Endothelial cell of hepatic sinusoid (primary cell): ENCODE data around the gene GLTP.

Experiments used
- in situ Hi-C: cut with HindIII; loops from 2 replicates; pipeline ENCODE4 v1.10.0; 2017; ENCODE audit warnings: low sequenced_read_pairs

GLTP gene

GRCh38 chr12:109827566-109828550, 52.5 kb downstream of the GLTP start:
- in situ Hi-C loops: no loop called here

GRCh38 chr12:109827080-109827479, 53.3 kb downstream of the GLTP start:
- in situ Hi-C loops: no loop called here

DNA sequence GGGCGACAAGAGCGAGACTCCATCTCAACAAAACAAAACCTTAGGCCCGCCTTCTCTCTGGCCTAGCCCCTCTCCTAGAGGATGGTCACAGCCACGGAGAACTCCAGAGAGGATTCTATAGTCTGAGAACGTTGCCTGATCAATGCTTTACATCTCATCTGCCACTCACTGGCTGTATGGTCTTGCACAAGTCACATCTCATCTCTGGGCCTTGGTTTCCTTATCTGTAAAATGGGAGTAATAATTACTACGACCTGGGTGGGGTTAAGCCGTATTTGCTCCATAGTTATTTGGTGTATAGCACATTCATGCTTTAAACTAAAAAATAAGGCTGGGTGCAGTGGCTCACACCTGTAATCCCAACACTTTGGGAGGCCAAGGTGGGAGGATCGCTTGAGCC, 55.6 kb downstream of the GLTP start:
- in situ Hi-C loops: no loop called here

- in situ Hi-C loops: no loop called here
Measured at GRCh38 chr12:109822951-109823411, 57.4 kb downstream of the GLTP start.

DNA sequence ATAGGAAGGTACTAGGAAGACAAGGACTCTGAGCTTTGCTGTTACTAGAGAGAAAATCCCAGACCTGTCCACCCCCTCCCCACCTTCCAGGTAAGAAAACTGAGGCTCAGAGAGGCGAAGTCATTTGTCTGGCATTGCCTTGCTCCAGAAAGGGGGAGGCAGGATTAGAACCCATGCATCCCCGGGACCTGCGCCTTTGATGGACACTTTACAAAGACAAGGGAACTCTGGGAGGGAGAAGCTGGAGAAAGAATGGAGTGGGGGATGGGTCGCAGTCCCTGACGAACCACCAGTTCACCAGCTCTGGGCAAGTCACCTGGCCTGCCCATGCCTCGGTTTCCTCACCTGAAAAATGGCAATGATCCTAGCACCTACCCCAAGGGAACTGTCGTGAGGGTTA, 57.9 kb downstream of the GLTP start:
- in situ Hi-C loops: no loop called here

DNA sequence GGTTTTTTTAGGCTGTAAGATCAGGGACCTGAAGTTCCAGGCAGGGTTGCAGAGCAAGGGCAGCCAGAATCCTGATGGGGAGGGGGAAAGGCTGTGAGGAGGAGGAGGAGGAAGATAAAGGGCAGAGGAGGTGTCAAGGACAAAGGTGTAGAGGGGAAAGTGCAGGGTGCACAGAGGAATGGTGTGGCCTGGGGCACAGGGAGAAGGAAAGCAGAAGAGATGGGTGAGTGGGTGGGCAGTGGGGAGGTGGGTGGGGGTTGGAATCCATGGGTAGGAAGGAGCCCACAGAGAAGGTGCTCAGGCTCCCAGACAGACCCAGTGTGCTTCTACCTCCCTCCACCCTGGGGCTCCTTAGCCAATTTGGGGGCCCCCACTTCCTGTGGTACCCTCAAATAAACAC, 58.4 kb downstream of the GLTP start:
- in situ Hi-C loops: no loop called here

DNA sequence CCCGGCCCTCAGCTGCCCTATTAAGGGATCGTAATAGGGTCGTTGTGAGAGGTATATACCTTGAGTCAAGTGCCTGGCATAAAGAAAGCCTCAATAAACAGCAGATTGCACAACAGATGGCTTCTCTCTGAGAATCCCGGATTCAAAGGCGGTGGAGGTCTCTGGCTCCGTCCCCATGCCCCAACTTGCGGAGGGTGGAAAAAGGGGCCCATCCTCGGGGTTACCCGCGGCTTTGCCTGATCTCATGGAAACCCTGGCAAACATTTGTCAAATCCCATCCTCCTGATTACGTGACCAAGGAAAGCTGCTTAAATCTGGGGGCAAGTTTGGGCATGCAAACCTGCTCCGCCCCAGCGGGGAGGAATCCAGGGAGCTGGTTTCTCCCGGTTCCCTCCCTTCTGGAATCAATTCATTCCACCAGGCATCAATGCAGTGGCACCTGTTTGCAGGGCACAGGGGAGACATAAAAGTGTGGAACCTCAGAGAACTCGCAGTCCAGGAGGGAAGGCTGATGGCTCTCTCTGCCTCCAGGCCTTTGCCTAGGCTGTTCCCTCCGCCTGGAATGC, 59.4 kb downstream of the GLTP start:
- in situ Hi-C loops: no loop called here

DNA sequence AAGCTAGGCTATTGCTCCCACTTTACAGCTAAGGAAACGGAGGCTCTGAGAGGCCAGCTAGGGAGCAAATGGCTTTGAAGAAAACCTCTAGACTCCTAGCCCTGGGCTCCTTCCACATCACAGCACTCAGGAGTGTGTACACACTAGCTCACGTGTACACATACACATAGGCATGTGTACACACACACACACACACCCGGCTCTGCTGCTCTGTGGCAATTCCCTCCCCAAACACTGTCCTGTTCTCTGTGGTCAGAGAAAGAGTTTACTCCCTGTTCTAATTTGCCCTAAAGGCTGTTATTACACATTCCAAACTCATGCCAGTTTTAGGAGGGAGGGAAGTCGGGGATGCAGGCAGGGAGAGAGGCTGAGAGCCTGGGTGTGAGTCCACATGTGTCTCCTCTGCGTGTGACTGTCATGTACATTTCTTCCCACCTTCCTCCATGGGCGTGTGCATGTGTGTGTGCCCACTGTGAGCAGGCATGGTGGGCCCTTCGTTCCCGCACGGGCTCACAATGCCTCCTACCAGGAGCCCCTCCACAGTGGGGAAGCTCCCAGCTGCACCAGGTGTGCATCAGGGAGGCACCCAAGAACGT, 61.3 kb downstream of the GLTP start:
- in situ Hi-C loops: loop anchor here (5.0 kb wide), 1 partner anchor 38 kb away; no protein-coding TSS in a partner anchor

GRCh38 chr12:109818253-109818652, 62.1 kb downstream of the GLTP start:
- in situ Hi-C loops: loop anchor here (5.0 kb wide), 1 partner anchor 39 kb away; no protein-coding TSS in a partner anchor

DNA sequence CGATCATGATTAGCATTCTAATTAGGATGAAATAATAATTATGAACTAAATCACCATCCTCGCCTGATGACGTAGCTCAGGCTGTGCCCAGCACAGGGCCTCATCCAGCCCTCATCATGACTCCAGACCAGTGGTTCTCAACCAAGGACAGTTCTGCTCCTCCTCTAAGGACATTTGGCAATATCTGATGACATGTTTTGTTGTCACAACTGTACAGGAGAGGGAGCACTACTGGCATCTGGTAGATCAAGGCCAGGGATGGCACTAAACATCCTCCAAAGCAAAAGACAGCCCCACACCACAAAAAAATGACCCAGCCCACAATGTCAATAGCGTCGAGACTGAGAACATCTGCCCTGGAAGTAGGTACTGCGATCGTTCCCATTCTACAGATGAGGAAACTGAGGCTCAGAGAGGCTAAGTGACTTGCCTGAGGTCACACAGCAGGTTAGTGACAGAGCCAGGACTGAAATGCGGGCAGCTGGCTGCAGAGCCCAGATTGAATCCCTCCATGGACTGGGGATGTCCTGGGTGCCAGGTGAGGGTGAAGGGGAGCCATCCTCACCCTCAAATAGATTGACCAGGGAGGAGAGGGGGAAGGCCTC, 62.6 kb downstream of the GLTP start:
- in situ Hi-C loops: loop anchor here (5.0 kb wide), 1 partner anchor 40 kb away; no protein-coding TSS in a partner anchor

DNA sequence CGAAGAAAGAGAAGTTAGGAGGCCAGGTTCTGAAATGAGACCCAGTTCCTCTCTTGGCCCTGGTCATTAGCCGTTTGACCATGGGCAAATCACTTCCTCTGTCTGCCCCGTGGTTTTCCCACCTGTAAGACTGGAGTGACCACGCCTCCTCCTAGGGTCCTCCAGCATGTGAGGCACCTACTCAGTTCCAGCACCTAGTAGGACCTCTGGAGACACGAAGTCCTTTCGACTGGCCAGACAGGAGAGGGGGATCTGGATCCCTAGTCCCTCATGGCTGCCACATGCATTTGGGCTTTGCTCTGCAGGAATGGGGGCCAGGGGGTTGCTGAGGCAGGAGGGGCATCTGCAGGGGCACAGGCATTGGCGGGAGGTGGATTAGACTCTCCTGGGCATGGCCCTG, 63.5 kb downstream of the GLTP start:
- in situ Hi-C loops: loop anchor here (5.0 kb wide), 1 partner anchor 40 kb away; no protein-coding TSS in a partner anchor

- in situ Hi-C loops: loop anchor here (5.0 kb wide), 1 partner anchor 41 kb away; no protein-coding TSS in a partner anchor
Measured at GRCh38 chr12:109815757-109816617, 64.4 kb downstream of the GLTP start.

DNA sequence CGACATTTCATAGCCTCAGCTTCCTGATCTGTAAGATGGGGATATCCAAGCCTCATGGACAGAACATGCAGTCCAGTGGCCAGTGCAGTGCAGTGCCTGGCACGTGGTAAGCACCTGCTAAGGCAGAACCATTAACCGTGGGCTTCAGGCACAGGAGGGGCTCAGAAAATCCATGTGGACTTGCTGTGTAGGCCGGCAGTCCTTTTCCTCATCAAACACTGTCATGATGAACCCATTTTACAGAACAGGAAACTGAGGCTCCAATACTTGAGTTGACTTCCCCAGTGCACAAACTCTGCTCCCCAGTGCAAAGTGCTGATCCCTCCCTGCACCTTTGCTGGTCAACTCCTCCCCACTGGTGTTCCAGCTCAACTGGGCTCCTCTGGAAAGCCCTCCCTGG, 65.1 kb downstream of the GLTP start:
- in situ Hi-C loops: loop anchor here (5.0 kb wide), 1 partner anchor 42 kb away; no protein-coding TSS in a partner anchor

GRCh38 chr12:109814600-109815150, 65.7 kb downstream of the GLTP start:
- in situ Hi-C loops: loop anchor here (5.0 kb wide), 1 partner anchor 43 kb away; no protein-coding TSS in a partner anchor

GRCh38 chr12:109813810-109814416, 66.4 kb downstream of the GLTP start:
- in situ Hi-C loops: no loop called here

GRCh38 chr12:109811624-109811995, 68.7 kb downstream of the GLTP start:
- in situ Hi-C loops: no loop called here

DNA sequence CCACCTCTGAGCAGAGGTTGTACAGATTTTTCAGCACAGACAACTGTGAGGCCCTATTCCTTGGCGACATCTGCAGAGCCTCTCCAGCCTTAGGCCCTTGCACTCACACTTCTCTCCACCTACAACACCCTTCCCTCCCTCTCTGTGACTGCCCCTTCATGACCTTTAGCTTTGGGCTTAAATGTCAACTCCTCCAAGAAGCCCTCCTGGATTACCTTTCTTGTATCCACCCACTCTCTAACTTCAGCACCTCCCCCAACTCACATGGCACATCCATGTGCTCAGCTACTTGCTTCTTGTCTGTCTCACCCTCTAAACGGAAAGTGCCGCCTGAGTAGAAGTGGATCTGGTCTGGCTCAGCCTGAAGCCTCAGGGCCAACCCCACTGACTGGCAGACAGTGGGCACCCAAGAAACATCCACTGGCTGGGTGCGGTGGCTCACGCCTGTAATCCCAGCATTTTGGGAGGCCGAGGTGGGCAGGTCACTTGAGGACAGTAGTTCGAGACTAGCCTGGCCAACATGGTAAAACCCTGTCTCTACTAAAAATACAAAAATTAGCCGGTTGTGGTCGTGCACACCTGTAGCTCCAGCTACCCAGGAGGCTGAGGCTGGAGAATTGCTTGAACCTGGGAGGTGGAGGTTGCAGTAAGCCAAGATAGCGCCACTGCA, 69.3 kb downstream of the GLTP start:
- in situ Hi-C loops: no loop called here

GRCh38 chr12:109808876-109809646, 71.3 kb downstream of the GLTP start:
- in situ Hi-C loops: no loop called here
